ENCODE measurements around the gene RALGPS1. TPM values are rescaled to one million over a fixed set of nuclear protein-coding genes. Genes with fewer than 3 reads are reported as not detected.

RALGPS1 gene
- polyA plus RNA-seq, 2 of the 4 experiments (the other 2 are of a cell fraction) = 5.0 to 7.9 TPM

DNA sequence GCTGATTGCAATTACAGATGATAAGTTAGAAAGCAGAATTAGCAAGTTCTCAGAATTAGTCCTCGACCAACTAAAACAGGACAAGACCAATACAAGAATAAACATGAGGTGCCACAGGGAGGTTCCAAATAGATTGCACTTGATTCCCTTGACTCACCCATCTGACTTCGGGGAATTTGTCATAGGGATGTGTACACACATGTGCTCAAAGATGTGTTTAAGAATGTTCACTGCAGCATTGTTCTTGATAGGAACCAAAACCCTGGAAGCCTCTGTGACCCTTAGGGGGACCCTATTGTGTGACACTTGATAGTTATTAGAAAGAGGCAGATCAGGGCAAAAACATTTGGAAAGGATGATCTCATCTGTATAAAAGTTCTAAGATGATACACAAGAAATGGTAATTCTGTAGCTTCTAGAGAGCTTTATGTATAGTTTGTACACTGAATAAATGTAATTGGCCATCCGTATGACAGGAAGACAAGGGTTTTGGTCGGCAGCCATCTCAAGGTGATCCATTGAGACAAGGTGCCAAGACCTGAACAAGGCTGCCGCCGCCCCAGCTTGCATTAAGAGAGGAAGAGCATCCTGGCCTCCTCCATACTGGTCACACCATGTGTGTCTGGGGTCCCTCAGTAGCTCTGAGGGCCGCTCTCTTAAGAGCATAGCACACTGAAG, 301.8 kb downstream of the RALGPS1 start:
- H3K4me1 ChIP-seq = no peaks in the 10 kb centered on the region
- H3K4me2 ChIP-seq = no peak overlapping the region
- no peak for DNase-seq (ENCODE audit: low read depth in 1 of 2, low spot score in 1 of 2)
- H3K4me3 ChIP-seq = no peak overlapping the region
- H3K27ac ChIP-seq = no peak overlapping the region
- POLR2A ChIA-PET = no interaction called here
- no peak for FAIRE-seq
- 76% methylated on average over 7 of the region's 7 CpGs for WGBS (ENCODE audit: missing lambda C conversion rate)
- ATAC-seq = no peak
- no peaks in the 10 kb centered on the region for H3K9me3 ChIP-seq
- CTCF ChIA-PET = interaction anchor here (1.3 to 9.7 kb wide), 9 partner anchors 10 to 705 kb away, joined by 3 to 119 read pairs (median 14); partner anchors contain the start of gene SLC2A8
- TF ChIP-seq, protein P1, sequence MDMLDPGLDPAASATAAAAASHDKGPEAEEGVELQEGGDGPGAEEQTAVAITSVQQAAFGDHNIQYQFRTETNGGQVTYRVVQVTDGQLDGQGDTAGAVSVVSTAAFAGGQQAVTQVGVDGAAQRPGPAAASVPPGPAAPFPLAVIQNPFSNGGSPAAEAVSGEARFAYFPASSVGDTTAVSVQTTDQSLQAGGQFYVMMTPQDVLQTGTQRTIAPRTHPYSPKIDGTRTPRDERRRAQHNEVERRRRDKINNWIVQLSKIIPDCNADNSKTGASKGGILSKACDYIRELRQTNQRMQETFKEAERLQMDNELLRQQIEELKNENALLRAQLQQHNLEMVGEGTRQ (IDR thresholded peaks at IDR 0.05) = no peak
- TF ChIP-seq, protein P2, sequence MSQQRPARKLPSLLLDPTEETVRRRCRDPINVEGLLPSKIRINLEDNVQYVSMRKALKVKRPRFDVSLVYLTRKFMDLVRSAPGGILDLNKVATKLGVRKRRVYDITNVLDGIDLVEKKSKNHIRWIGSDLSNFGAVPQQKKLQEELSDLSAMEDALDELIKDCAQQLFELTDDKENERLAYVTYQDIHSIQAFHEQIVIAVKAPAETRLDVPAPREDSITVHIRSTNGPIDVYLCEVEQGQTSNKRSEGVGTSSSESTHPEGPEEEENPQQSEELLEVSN (IDR thresholded peaks at IDR 0.05; ENCODE audit: borderline replicate concordance, low read depth) = no peak
- no peak for TF ChIP-seq JUNB (IDR thresholded peaks at IDR 0.05)
- no peak for TF ChIP-seq SMC3 (IDR thresholded peaks at IDR 0.05)
- TF ChIP-seq FOSL2 (IDR thresholded peaks at IDR 0.05) = no peak
- no peak for TF ChIP-seq FOSL2 (CRISPR knock-in tag; IDR thresholded peaks at IDR 0.05)

- no peak overlapping the region for H3K27ac ChIP-seq
- H3K4me1 ChIP-seq = no peaks in the 10 kb centered on the region
- CTCF ChIA-PET = interaction anchor here (1.3 to 9.7 kb wide), 8 partner anchors 9 to 276 kb away, joined by 3 to 119 read pairs (median 18); partner anchors contain the start of gene SLC2A8
- FAIRE-seq = no peak
- ATAC-seq = no peak
- no peak overlapping the region for H3K4me2 ChIP-seq
- DNase-seq (ENCODE audit: low read depth in 1 of 2, low spot score in 1 of 2) = no peak
- H3K4me3 ChIP-seq = no peak overlapping the region
- POLR2A ChIA-PET = no interaction called here
- H3K9me3 ChIP-seq = no peaks in the 10 kb centered on the region
- TF ChIP-seq HDAC2 (IDR thresholded peaks at IDR 0.05) (no peak), SMC3 (IDR thresholded peaks at IDR 0.05) (no peak), ZNF302 (CRISPR knock-in tag; IDR thresholded peaks at IDR 0.05) (no peak), EHMT2 (IDR thresholded peaks at IDR 0.05; ENCODE audit: low read depth) (no peak), POLR2A (IDR thresholded peaks at IDR 0.05; ENCODE audit: low read length) (no peak), MAX (IDR thresholded peaks at IDR 0.05) (no peak), ZFP36 (IDR thresholded peaks at IDR 0.05; ENCODE audit: borderline replicate concordance, partially characterized antibody) (no peak), CEBPB (IDR thresholded peaks at IDR 0.05) (no peak), MYC (IDR thresholded peaks at IDR 0.05; ENCODE audit: borderline replicate concordance, low read length) (no peak), HOXA7 (CRISPR knock-in tag; IDR thresholded peaks at IDR 0.05) (no peak)
- TF ChIP-seq, protein P3, sequence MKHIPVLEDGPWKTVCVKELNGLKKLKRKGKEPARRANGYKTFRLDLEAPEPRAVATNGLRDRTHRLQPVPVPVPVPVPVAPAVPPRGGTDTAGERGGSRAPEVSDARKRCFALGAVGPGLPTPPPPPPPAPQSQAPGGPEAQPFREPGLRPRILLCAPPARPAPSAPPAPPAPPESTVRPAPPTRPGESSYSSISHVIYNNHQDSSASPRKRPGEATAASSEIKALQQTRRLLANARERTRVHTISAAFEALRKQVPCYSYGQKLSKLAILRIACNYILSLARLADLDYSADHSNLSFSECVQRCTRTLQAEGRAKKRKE (CRISPR knock-in tag; IDR thresholded peaks at IDR 0.05; ENCODE audit: low read depth) = no peak
- TF ChIP-seq, protein P4, sequence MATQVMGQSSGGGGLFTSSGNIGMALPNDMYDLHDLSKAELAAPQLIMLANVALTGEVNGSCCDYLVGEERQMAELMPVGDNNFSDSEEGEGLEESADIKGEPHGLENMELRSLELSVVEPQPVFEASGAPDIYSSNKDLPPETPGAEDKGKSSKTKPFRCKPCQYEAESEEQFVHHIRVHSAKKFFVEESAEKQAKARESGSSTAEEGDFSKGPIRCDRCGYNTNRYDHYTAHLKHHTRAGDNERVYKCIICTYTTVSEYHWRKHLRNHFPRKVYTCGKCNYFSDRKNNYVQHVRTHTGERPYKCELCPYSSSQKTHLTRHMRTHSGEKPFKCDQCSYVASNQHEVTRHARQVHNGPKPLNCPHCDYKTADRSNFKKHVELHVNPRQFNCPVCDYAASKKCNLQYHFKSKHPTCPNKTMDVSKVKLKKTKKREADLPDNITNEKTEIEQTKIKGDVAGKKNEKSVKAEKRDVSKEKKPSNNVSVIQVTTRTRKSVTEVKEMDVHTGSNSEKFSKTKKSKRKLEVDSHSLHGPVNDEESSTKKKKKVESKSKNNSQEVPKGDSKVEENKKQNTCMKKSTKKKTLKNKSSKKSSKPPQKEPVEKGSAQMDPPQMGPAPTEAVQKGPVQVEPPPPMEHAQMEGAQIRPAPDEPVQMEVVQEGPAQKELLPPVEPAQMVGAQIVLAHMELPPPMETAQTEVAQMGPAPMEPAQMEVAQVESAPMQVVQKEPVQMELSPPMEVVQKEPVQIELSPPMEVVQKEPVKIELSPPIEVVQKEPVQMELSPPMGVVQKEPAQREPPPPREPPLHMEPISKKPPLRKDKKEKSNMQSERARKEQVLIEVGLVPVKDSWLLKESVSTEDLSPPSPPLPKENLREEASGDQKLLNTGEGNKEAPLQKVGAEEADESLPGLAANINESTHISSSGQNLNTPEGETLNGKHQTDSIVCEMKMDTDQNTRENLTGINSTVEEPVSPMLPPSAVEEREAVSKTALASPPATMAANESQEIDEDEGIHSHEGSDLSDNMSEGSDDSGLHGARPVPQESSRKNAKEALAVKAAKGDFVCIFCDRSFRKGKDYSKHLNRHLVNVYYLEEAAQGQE (IDR thresholded peaks at IDR 0.05) = no peak
- WGBS (ENCODE audit: missing lambda C conversion rate) = 74% methylated on average over 5 of the region's 5 CpGs
Measured at GRCh38 chr9:127216888-127217217, 302.3 kb downstream of the RALGPS1 start.

DNA sequence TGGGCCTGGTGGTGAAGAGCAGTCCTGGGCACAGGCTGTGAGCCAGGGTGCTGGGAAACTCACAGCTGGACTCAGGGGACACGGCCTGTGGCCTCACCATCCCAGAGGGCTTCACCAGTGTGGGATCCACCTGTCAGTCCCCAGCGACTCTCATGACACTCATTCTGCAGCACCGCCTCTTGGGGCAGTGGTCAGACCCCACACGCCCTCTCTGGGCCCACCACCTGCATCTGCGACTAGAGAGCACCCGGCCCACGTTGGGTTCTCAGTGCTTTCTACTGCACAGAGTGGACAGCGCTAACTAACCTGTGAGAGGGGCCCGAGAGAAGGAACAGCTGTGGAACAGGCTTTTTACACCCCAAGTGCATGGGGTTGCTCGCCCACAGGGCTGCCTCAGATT, 304.2 kb downstream of the RALGPS1 start:
- no peak overlapping the region for H3K27ac ChIP-seq
- ChIA-PET POLR2A (no interaction called here), CTCF (interaction anchor here (0.7 to 1.6 kb wide), 2 partner anchors 277 to 368 kb away, joined by 3 to 5 read pairs; no protein-coding TSS in a partner anchor)
- 0 out of 3 replicates have a peak, but pooled peaks cover 1% of the 10 kb centered on the region for H3K4me1 ChIP-seq
- TF ChIP-seq SREBF2 (IDR thresholded peaks at IDR 0.05) = no peak
- no peak for TF ChIP-seq POLR2AphosphoS2 (conservative IDR thresholded peaks at IDR 0.05; ENCODE audit: low read length)
- no peak for TF ChIP-seq POLR2A (IDR thresholded peaks at IDR 0.05; ENCODE audit: low read length)
- no peak for TF ChIP-seq HOXA7 (CRISPR knock-in tag; IDR thresholded peaks at IDR 0.05)
- no peak for TF ChIP-seq HEYL (CRISPR knock-in tag; IDR thresholded peaks at IDR 0.05)
- no peak for DNase-seq (ENCODE audit: low read depth in 1 of 2, low spot score in 1 of 2)
- FAIRE-seq = no peak
- WGBS (ENCODE audit: missing lambda C conversion rate) = 92% methylated on average over 9 of the region's 10 CpGs
- H3K4me3 ChIP-seq = no peak overlapping the region
- ATAC-seq = no peak
- H3K9me3 ChIP-seq = no peaks in the 10 kb centered on the region
- no peak overlapping the region for H3K4me2 ChIP-seq

All from A549 (cell line).